Erythroblast (primary cell): Measurements from ENCODE around the gene PTPN1.

Source experiments
- GATA1 ChIP-seq: IDR thresholded peaks from 2 replicates; pipeline ENCODE4 v1.6.1; 2011; ENCODE audit warnings: low read depth, mild to moderate bottlenecking, control low read depth, low read length, moderate library complexity
- POLR2A ChIP-seq: IDR thresholded peaks from 2 replicates; pipeline ENCODE4 v1.6.1; 2011; ENCODE audit warnings: mild to moderate bottlenecking, low read length

GRCh38 chr20:50578061-50578777 is 68.0 kb downstream of the PTPN1 start:
- no peak for TF ChIP-seq POLR2A
- no peak for TF ChIP-seq GATA1
